NCI-H1105 (cell line): ENCODE results near the gene CYP26C1.

Experiments used
- DNase-seq: peaks from one replicate; lab custom pipeline; 2025; lab: John Stamatoyannopoulos, UW

CYP26C1 gene

DNA sequence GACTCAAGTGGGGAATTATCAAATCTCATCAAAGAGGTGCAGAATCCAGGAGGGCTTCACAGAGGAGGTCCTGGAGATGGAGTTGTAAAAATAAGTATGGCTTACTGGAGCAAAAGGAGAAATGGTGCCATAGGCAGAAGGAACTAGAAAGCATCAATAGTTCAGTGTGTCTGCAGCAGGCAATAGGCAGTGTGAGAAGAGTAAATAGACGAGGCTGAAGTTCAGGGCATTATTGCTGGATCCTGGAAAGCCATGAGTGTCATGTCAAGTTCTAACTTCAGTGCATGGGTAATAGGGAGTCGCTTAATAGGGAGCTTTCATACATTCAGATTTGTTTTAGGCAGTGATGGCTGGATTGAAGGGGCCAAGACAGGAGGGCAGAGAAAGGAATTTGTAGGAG, 52.4 kb downstream of the CYP26C1 start:
- DNase-seq = no peak

DNA sequence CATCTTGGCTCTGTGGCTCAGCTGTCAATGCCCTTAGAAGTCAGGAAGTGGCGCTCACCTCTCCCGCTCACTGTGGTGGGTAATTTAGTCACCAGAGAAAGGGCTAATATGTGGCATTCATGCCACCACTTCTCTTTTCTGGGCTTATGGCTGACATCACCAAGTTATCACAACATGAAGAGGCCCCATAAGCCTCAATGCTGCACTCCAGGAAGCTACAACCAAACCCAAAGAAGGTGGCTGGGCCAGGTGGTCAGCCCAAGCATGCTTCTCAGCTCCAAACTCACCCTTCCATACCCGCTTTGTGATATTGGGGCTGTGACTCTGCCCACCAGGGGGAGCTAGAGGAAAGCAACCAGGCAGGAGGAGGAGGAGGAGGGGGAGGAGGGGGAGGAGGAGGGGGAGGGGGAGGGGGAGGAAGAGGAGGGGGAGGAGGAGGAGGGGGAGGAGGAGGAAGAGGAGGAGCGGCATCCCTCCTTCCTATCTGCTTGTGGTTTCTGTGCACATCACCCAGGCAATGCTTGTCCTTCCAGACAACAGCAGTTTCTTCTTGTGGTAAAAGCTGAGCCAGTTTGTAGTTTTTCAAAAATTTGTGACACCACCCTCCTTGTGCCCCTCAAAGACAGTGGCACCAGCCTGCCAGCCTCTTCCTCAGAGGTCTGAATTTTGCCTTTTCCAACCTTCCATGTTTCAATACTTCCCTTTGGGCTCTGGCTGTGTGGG, 55.2 kb downstream of the CYP26C1 start:
- DNase-seq = no peak
